PC-3 (cell line): ENCODE results near the gene ATP6V1G2. TPM values are rescaled to one million over a fixed set of nuclear protein-coding genes. Genes with fewer than 3 reads are reported as not detected.

Experiments
- ATAC-seq: fragments of 200-7000 bp; cut with Tn5 transposase; 2 replicates; pipeline ENCODE4 v1.9.1; 2020; ENCODE audit warnings: mild to moderate bottlenecking, moderate library complexity
- BruUV-seq: library from RNA; stranded (reverse); fragments of 400-500 nt; replicated peaks from 2 replicates; lab custom pipeline; 2021; lab: Mats Ljungman, UMichigan
- CTCF ChIA-PET: fragments of 300-600 bp; sonication (Branson Sonifier 250); formaldehyde crosslinking; loops from one replicate; lab custom pipeline; 2022; ENCODE audit warnings: antibody characterized with exemption; lab: Charles Lee
- POLR2A ChIA-PET: fragments of 300-600 bp; sonication (Branson Sonifier 250); formaldehyde crosslinking; loops from one replicate; lab custom pipeline; 2022; ENCODE audit warnings: antibody characterized with exemption; ENCODE audit not compliant: unreplicated experiment; lab: Charles Lee
- DNase-seq: peaks from one replicate; pipeline ENCODE4 v3.0.0-alpha.2; 2015
- H2AFZ ChIP-seq: fragments of 300-600 bp; sonication (generic); 2 replicates; pipeline ENCODE4 v1.6.0; 2016; ENCODE audit warnings: antibody characterized with exemption, low read length
- H3F3A ChIP-seq: fragments of 300-600 bp; sonication (generic); one replicate; pipeline ENCODE4 v1.6.0; 2017; ENCODE audit warnings: antibody characterized with exemption, low read length, control low read depth, mild to moderate bottlenecking; ENCODE audit not compliant: unreplicated experiment
- H3K27ac ChIP-seq: fragments of 300-600 bp; sonication (generic); 2 replicates; pipeline ENCODE4 v1.5.1; 2016; ENCODE audit warnings: mild to moderate bottlenecking, low read length
- H3K27me3 ChIP-seq: fragments of 300-600 bp; sonication (generic); 2 replicates; pipeline ENCODE4 v1.6.1; 2016; ENCODE audit warnings: low read length, mixed read lengths
- H3K36me3 ChIP-seq: fragments of 300-600 bp; sonication (generic); 2 replicates; pipeline ENCODE4 v1.6.1; 2016; ENCODE audit warnings: low read depth, mixed run types, low read length, mixed read lengths
- H3K4me1 ChIP-seq: fragments of 300-600 bp; sonication (generic); 2 replicates; pipeline ENCODE4 v1.5.1; 2016; ENCODE audit warnings: low read length; ENCODE audit not compliant: insufficient read depth
- H3K4me2 ChIP-seq: fragments of 300-600 bp; sonication (generic); 2 replicates; pipeline ENCODE4 v1.6.0; 2016; ENCODE audit warnings: low read length
- H3K4me3 ChIP-seq: fragments of 300-600 bp; sonication (generic); 2 replicates; pipeline ENCODE4 v1.5.1; 2016; ENCODE audit warnings: mild to moderate bottlenecking, low read length, mixed read lengths
- H3K79me2 ChIP-seq: fragments of 300-600 bp; sonication (generic); 2 replicates; pipeline ENCODE4 v1.6.1; 2017; ENCODE audit warnings: low read length, mixed read lengths
- H3K9ac ChIP-seq: fragments of 300-600 bp; sonication (generic); 2 replicates; pipeline ENCODE4 v1.6.0; 2016; ENCODE audit warnings: mild to moderate bottlenecking, low read length
- H3K9me2 ChIP-seq: fragments of 300-600 bp; sonication (generic); replicated peaks from 2 replicates; pipeline ENCODE4 v1.6.1; 2016; ENCODE audit warnings: mixed run types, low read length, mixed read lengths
- H3K9me3 ChIP-seq: fragments of 300-600 bp; sonication (generic); 2 replicates; pipeline ENCODE4 v1.6.1; 2016; ENCODE audit warnings: low read length, mixed read lengths
- H4K20me1 ChIP-seq: fragments of 300-600 bp; sonication (generic); 2 replicates; pipeline ENCODE4 v1.6.1; 2016; ENCODE audit warnings: low read length, mixed read lengths
- EZH2 ChIP-seq: fragments of 300-600 bp; sonication (generic); IDR thresholded peaks from one replicate; pipeline ENCODE4 v1.6.1; 2017; ENCODE audit warnings: antibody characterized with exemption, mild to moderate bottlenecking, low read length; ENCODE audit not compliant: unreplicated experiment
- EZH2phosphoT487 ChIP-seq: fragments of 300-600 bp; sonication (generic); IDR thresholded peaks from 2 replicates; pipeline ENCODE4 v1.6.1; 2018; ENCODE audit warnings: mild to moderate bottlenecking, antibody characterized with exemption, low read length, borderline replicate concordance
- intact Hi-C: fragments of 100-400 bp; cut with micrococcal nuclease; formaldehyde crosslinking; loops from 2 replicates; pipeline ENCODE4 v1.9.0; 2023
- total RNA-seq: library from RNA; depleted of rRNA; stranded (reverse); fragments of >200 nt; gene quantifications from 2 replicates; pipeline ENCODE4 v1.2.3, GENCODE V29; 2014
- TF ChIP-seq, protein P1 (sequence below): fragments of 300-600 bp; sonication (generic); conservative IDR thresholded peaks from 2 replicates; pipeline ENCODE4 v1.5.1; 2017; ENCODE audit warnings: antibody characterized with exemption, low read depth, mild to moderate bottlenecking, low read length

ATP6V1G2 gene
- total RNA-seq, 1 experiment from 2014 or later, result 1.2 TPM

DNA sequence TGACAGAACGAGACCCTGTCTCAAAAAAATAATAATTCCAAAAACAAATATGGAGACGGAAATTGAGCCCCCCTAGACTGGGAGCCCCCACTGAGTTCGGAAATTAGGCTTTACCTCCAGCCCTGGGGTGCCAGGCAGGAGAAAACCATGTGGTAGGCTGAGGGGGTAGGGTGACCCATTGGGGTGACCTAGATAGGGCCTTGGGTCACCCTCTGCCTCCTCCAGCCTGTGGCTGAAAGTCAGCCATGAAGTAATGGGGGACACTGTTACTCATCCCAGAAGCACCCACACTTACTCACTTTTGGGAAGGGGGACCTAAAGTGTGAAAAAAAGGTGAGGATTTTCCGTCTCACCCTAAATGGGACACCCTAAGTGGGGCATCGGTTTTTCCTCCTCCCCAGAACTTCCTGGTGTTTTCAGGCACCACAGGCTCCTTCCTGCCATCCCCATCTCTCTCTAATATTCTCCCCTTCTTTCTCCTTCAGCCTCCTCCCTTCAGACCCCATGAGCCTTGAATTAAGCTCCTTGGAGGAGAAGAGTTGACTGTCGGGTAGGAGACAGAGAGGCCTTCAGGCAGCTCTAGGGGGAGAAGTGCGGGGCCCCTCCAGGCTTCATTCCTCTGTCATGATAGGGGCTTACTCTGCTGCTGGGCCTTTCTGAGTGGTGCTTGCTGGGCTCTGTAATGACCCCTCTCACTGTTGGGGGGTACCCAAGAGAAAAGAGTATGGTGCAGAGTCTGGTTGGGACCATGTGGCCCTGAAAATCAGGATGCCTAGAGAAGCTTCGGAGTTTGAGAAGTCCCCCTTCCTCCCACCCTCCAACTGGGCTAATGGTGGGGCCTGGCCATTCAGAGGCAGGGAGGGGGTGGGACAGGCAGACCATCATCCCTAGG, 33.4 kb upstream of the ATP6V1G2 start:
- no peak overlapping the region for H3K9ac ChIP-seq
- no TSS peak for BruUV-seq
- H3K27ac ChIP-seq, result no peak overlapping the region
- DNase-seq (no peak), ATAC-seq (no peak)
- no peaks in the 10 kb centered on the region for H3K79me2 ChIP-seq
- ChIA-PET POLR2A (no interaction called here), CTCF (interaction anchor here (1.8 kb wide), 1 partner anchor 18 kb away, joined by 6 read pairs; no protein-coding TSS in a partner anchor)
- no peaks in the 10 kb centered on the region for H3K36me3 ChIP-seq
- no peaks in the 10 kb centered on the region for H3K9me3 ChIP-seq
- no peak overlapping the region for H2AFZ ChIP-seq
- intact Hi-C loops, result no loop called here
- H3K4me2 ChIP-seq, result no peak overlapping the region
- no peaks in the 10 kb centered on the region for H4K20me1 ChIP-seq
- H3F3A ChIP-seq, result no peaks in the 10 kb centered on the region
- H3K9me2 ChIP-seq, result no peaks in the 10 kb centered on the region
- no peaks in the 10 kb centered on the region for H3K27me3 ChIP-seq
- peaks cover 11% of the 10 kb centered on the region; the same call in 1 of the 2 replicates for H3K4me1 ChIP-seq
- no peak overlapping the region for H3K4me3 ChIP-seq
- TF ChIP-seq EZH2 (no peak), EZH2phosphoT487 (no peak)
- TF ChIP-seq, protein P1, sequence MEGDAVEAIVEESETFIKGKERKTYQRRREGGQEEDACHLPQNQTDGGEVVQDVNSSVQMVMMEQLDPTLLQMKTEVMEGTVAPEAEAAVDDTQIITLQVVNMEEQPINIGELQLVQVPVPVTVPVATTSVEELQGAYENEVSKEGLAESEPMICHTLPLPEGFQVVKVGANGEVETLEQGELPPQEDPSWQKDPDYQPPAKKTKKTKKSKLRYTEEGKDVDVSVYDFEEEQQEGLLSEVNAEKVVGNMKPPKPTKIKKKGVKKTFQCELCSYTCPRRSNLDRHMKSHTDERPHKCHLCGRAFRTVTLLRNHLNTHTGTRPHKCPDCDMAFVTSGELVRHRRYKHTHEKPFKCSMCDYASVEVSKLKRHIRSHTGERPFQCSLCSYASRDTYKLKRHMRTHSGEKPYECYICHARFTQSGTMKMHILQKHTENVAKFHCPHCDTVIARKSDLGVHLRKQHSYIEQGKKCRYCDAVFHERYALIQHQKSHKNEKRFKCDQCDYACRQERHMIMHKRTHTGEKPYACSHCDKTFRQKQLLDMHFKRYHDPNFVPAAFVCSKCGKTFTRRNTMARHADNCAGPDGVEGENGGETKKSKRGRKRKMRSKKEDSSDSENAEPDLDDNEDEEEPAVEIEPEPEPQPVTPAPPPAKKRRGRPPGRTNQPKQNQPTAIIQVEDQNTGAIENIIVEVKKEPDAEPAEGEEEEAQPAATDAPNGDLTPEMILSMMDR, result no peak

DNA sequence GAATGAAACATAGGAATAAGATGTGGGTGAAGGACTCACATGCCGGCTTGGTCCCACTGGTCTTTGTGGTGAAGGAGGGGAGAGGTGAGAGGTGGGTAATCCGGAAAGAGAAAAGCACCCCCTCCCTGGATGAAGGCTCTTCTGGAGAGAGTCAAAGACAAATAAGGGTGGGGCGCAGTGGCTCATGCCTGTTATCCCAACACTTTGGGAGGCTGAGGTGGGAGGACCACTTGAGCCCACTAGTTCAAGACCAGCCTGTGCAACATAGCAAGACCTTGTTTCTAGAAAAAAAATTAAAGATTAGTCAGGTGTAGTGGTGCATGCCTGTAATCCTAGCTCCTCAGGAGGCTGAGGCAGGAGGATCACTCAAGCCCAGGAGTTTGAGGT, 32.7 kb upstream of the ATP6V1G2 start:
- no peak for ATAC-seq
- H3K79me2 ChIP-seq, result no peaks in the 10 kb centered on the region
- H3F3A ChIP-seq, result no peaks in the 10 kb centered on the region
- H3K9me3 ChIP-seq, result no peaks in the 10 kb centered on the region
- POLR2A ChIA-PET, result no interaction called here
- no peak for DNase-seq
- intact Hi-C loops, result no loop called here
- H4K20me1 ChIP-seq, result no peaks in the 10 kb centered on the region
- H3K27ac ChIP-seq, result no peak overlapping the region
- no peak overlapping the region for H3K9ac ChIP-seq
- BruUV-seq, result no TSS peak
- no peak overlapping the region for H2AFZ ChIP-seq
- TF ChIP-seq, protein P1, result no peak
- no peak for TF ChIP-seq EZH2phosphoT487
- H3K4me1 ChIP-seq, result peaks cover 11% of the 10 kb centered on the region; the same call in 1 of the 2 replicates
- no peaks in the 10 kb centered on the region for H3K36me3 ChIP-seq
- CTCF ChIA-PET, result no interaction called here
- no peaks in the 10 kb centered on the region for H3K9me2 ChIP-seq
- H3K4me2 ChIP-seq, result no peak overlapping the region
- no peaks in the 10 kb centered on the region for H3K27me3 ChIP-seq
- no peak overlapping the region for H3K4me3 ChIP-seq
